OCI-LY3 (cell line): ENCODE results near the gene IQCH.
"Not testable (repeated sequence)": the region's sequence is repeated elsewhere in the genome, so short reads cannot be mapped to it uniquely, and the experiment has no call there.

Experiments used
- H2AFZ ChIP-seq: fragments of 200-600, 300-600 bp; shearing (Covaris generic); 2 replicates; pipeline ENCODE4 v1.6.0; 2014; ENCODE audit warnings: antibody characterized with exemption, low read depth, low read length
- H3K27ac ChIP-seq: fragments of 200-600, 300-600 bp; sonication (generic); 2 replicates; pipeline ENCODE4 v1.5.1; 2014; ENCODE audit warnings: mild to moderate bottlenecking, low read length, moderate library complexity, mixed read lengths
- H3K27me3 ChIP-seq: fragments of 200-600, 300-600 bp; sonication (generic); 2 replicates; pipeline ENCODE4 v1.6.1; 2014; ENCODE audit warnings: low read depth, low read length, mixed read lengths
- H3K36me3 ChIP-seq: fragments of 200-600, 300-600 bp; sonication (generic); replicated peaks from 2 replicates; pipeline ENCODE3; 2014; ENCODE audit warnings: low read depth, low read length, mixed read lengths
- H3K4me1 ChIP-seq: fragments of 300-600, 200-600 bp; sonication (generic); 2 replicates; pipeline ENCODE4 v1.6.1; 2014; ENCODE audit warnings: low read length, mixed read lengths
- H3K4me2 ChIP-seq: fragments of 200-600, 300-600 bp; sonication (generic); 2 replicates; pipeline ENCODE4 v1.6.1; 2014; ENCODE audit warnings: low read length, mixed read lengths
- H3K4me3 ChIP-seq: fragments of 300-600, 200-600 bp; sonication (generic); 2 replicates; pipeline ENCODE4 v1.5.1; 2014; ENCODE audit warnings: antibody characterized with exemption, mild to moderate bottlenecking, low read length, moderate library complexity
- H3K79me2 ChIP-seq: fragments of 300-600, 200-600 bp; shearing (Covaris generic); 2 replicates; pipeline ENCODE4 v1.6.1; 2014; ENCODE audit warnings: mild to moderate bottlenecking, low read length, mixed read lengths
- H3K9ac ChIP-seq: fragments of 300-600, 200-600 bp; shearing (Covaris generic); 2 replicates; pipeline ENCODE4 v1.6.0; 2014; ENCODE audit warnings: mild to moderate bottlenecking, low read length, moderate library complexity
- H3K9me3 ChIP-seq: fragments of 200-600, 300-600 bp; shearing (Covaris generic); 2 replicates; pipeline ENCODE4 v1.6.1; 2014; ENCODE audit warnings: low read length, mixed read lengths; ENCODE audit not compliant: insufficient read depth
- H4K20me1 ChIP-seq: fragments of 200-600, 300-600 bp; sonication (generic); 2 replicates; pipeline ENCODE4 v1.6.1; 2016; ENCODE audit warnings: low read length, mixed read lengths; ENCODE audit not compliant: insufficient read depth
- CTCF ChIP-seq: fragments of 200-600, 300-600 bp; sonication (generic); IDR thresholded peaks from 2 replicates; pipeline ENCODE4 v1.5.1; 2014; ENCODE audit warnings: antibody characterized with exemption, low read length, low read depth
- EZH2phosphoT487 ChIP-seq: fragments of 200-600 bp; shearing (Covaris generic); IDR thresholded peaks from 2 replicates; pipeline ENCODE4 v1.6.1; 2018; ENCODE audit warnings: antibody characterized with exemption, mixed run types, low read depth

IQCH gene

DNA sequence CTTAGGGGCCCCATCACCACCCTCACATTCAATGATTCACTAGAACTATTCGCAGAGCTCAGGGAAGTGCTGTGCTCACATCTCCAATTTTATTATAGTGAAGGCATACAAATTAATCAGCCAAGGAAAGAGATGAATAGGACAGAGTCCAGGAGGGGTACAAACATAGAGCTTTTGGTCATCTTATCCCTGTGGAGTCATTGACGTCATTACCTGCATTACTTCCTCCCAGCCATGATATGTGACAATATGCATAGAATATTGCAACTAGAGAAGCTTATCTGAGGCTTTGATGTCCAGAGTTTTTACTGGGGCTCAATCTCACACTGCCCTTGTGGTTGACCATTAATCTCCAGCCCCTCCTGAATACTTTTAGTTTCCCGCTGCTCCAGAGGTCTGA is 1.5 kb downstream of the IQCH start:
- no peak overlapping the region for H3K27ac ChIP-seq
- no peak overlapping the region for H2AFZ ChIP-seq
- H4K20me1 ChIP-seq, result no peaks in the 10 kb centered on the region
- H3K4me1 ChIP-seq, result peaks cover 26% of the 10 kb centered on the region
- no peak overlapping the region for H3K4me2 ChIP-seq
- no peaks in the 10 kb centered on the region for H3K9me3 ChIP-seq
- no peak for TF ChIP-seq CTCF
- no peak for TF ChIP-seq EZH2phosphoT487
- no peak overlapping the region for H3K4me3 ChIP-seq
- H3K27me3 ChIP-seq, result 0 out of 2 replicates have a peak, but pooled peaks cover 4% of the 10 kb centered on the region
- no peaks in the 10 kb centered on the region for H3K36me3 ChIP-seq
- no peak overlapping the region for H3K9ac ChIP-seq
- peaks cover 32% of the 10 kb centered on the region for H3K79me2 ChIP-seq

- H3K9me3 ChIP-seq, H3K27me3 ChIP-seq, H3K27ac ChIP-seq, H3K4me3 ChIP-seq, H3K36me3 ChIP-seq, H3K4me2 ChIP-seq, H4K20me1 ChIP-seq, H3K9ac ChIP-seq, H3K79me2 ChIP-seq, H2AFZ ChIP-seq: not testable (repeated sequence)
- H3K4me1 ChIP-seq, result peaks cover 18% of the 10 kb centered on the region
Observed at GRCh38 chr15:67258412-67258811, 3.8 kb downstream of the IQCH start.

DNA sequence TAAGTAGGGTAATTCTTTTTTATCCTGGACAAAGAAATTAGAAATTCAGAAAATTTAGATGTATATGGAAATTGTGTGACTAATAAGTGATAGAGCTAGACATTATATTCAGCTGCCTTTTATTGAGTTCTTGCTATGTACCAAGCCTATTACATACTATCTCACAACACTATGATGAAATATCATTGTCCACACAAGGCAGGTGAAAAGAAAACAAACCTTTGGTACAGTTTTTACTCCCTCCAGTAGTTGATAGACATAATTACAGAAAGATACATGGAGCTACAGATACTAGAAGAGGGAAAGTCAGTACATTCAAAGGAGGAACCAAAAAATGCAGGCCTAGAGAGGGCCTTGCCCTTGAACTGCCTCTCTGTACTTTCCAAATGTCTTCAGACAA is 4.8 kb downstream of the IQCH start:
- Histone ChIP-seq H3K36me3 (no peaks in the 10 kb centered on the region), H3K4me2 (no peak overlapping the region), H3K9me3 (no peaks in the 10 kb centered on the region), H4K20me1 (no peaks in the 10 kb centered on the region), H3K4me3 (no peak overlapping the region), H3K4me1 (peaks cover 15% of the 10 kb centered on the region; the same call in 1 of the 2 replicates), H3K27ac (no peak overlapping the region), H3K9ac (no peak overlapping the region), H2AFZ (no peak overlapping the region), H3K27me3 (0 out of 2 replicates have a peak, but pooled peaks cover 4% of the 10 kb centered on the region), H3K79me2 (peaks cover under 1% of the 10 kb centered on the region; the same call in 1 of the 2 replicates)
- TF ChIP-seq CTCF (no peak), EZH2phosphoT487 (no peak)

DNA sequence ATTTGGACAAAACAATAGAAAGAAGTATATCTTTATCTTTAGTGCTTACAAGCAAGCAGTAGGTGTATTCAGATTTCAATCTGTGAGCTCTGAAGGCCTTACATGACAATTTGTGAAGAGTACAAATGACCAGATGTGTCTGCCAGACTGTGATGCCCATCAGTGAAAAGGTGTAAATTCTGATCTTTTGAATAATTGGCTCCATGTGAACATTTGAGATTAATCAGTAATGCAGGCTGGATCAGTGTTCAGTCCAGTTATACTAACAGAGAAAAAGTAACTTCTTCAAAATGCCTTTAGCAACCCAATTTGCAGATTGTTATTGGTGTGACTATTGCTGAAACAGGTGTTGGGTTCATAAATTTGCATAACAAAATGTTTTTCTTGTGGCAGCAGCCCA is 5.2 kb downstream of the IQCH start:
- H3K4me2 ChIP-seq, result no peak overlapping the region
- no peak overlapping the region for H3K4me3 ChIP-seq
- no peaks in the 10 kb centered on the region for H3K79me2 ChIP-seq
- no peak for TF ChIP-seq CTCF
- no peak for TF ChIP-seq EZH2phosphoT487
- no peaks in the 10 kb centered on the region for H3K36me3 ChIP-seq
- H2AFZ ChIP-seq, result no peak overlapping the region
- no peaks in the 10 kb centered on the region for H4K20me1 ChIP-seq
- H3K27me3 ChIP-seq, result 0 out of 2 replicates have a peak, but pooled peaks cover 4% of the 10 kb centered on the region
- H3K9ac ChIP-seq, result no peak overlapping the region
- H3K4me1 ChIP-seq, result peaks cover 15% of the 10 kb centered on the region; the same call in 1 of the 2 replicates
- no peak overlapping the region for H3K27ac ChIP-seq
- no peaks in the 10 kb centered on the region for H3K9me3 ChIP-seq

GRCh38 chr15:67266870-67267269 is 12.3 kb downstream of the IQCH start:
- Histone ChIP-seq H3K79me2 (no peaks in the 10 kb centered on the region), H3K27me3 (0 out of 2 replicates have a peak, but pooled peaks cover 4% of the 10 kb centered on the region), H3K9ac (no peak overlapping the region), H3K4me1 (no peaks in the 10 kb centered on the region), H4K20me1 (no peaks in the 10 kb centered on the region), H3K4me2 (no peak overlapping the region), H3K36me3 (no peaks in the 10 kb centered on the region), H3K27ac (no peak overlapping the region), H3K4me3 (no peak overlapping the region), H2AFZ (no peak overlapping the region), H3K9me3 (no peaks in the 10 kb centered on the region)
- TF ChIP-seq EZH2phosphoT487 (no peak), CTCF (no peak)
